ENCODE data around the gene PDPK1.
"Not testable (repeated sequence)": the region's sequence is repeated elsewhere in the genome, so short reads cannot be mapped to it uniquely, and the experiment has no call there.

Gene PDPK1

GRCh38 chr16:2550283-2550878 is 12.6 kb downstream of the PDPK1 start:
- not testable (repeated sequence) for H3K23ac ChIP-seq (ENCODE audit: low read length in 2 of 2); H3K4me3 ChIP-seq (ENCODE audit: insufficient read depth in 1 of 2, low read depth in 1 of 2, low read length in 2 of 2); H2AFZ ChIP-seq (ENCODE audit: low read depth, low read length); H3K36me3 ChIP-seq (ENCODE audit: control insufficient read depth in 1 of 2, insufficient read depth in 2 of 2, low read depth in 1 of 2, low read length in 2 of 2); H2AK5ac ChIP-seq (ENCODE audit: low read length, severe bottlenecking); H3K4me2 ChIP-seq (ENCODE audit: low read length, poor library complexity, severe bottlenecking); H4K91ac ChIP-seq (ENCODE audit: low read length); H3K18ac ChIP-seq (ENCODE audit: low read depth in 1 of 2, low read length in 2 of 2); H3K9ac ChIP-seq (ENCODE audit: low read length); H3K9me3 ChIP-seq (ENCODE audit: control insufficient read depth, low read length); H2BK12ac ChIP-seq (ENCODE audit: low read length in 2 of 2); H2BK5ac ChIP-seq (ENCODE audit: low read depth, low read length, poor library complexity, severe bottlenecking); H4K8ac ChIP-seq (ENCODE audit: low read length); H3K79me1 ChIP-seq (replicated peaks; ENCODE audit: low read length, poor library complexity, severe bottlenecking); H3K14ac ChIP-seq (ENCODE audit: low read length in 2 of 2); H2BK15ac ChIP-seq (ENCODE audit: low read depth, poor library complexity, severe bottlenecking); H3K4ac ChIP-seq (ENCODE audit: low read depth in 1 of 2, low read length in 2 of 2); H3K27ac ChIP-seq (ENCODE audit: low read length, poor library complexity, severe bottlenecking); H3K4me1 ChIP-seq (ENCODE audit: control insufficient read depth, insufficient read depth, low read depth, low read length); H2BK120ac ChIP-seq (ENCODE audit: low read depth, low read length); DNase-seq; H3K27me3 ChIP-seq (ENCODE audit: control insufficient read depth in 1 of 2, insufficient read depth in 1 of 2, low read length in 2 of 2)
- no CpG with 5 or more reads among the region's 14 CpGs for WGBS

- not testable (repeated sequence) for H3K14ac ChIP-seq (ENCODE audit: low read length in 2 of 2); H3K27ac ChIP-seq (ENCODE audit: low read length, poor library complexity, severe bottlenecking); H2AK5ac ChIP-seq (ENCODE audit: low read length, severe bottlenecking); H2BK15ac ChIP-seq (ENCODE audit: low read depth, poor library complexity, severe bottlenecking); H3K4ac ChIP-seq (ENCODE audit: low read depth in 1 of 2, low read length in 2 of 2); H2BK120ac ChIP-seq (ENCODE audit: low read depth, low read length); H4K91ac ChIP-seq (ENCODE audit: low read length); H3K9ac ChIP-seq (ENCODE audit: low read length); H3K9me3 ChIP-seq (ENCODE audit: control insufficient read depth, low read length); H2BK5ac ChIP-seq (ENCODE audit: low read depth, low read length, poor library complexity, severe bottlenecking); H3K27me3 ChIP-seq (ENCODE audit: control insufficient read depth in 1 of 2, insufficient read depth in 1 of 2, low read length in 2 of 2); H3K18ac ChIP-seq (ENCODE audit: low read depth in 1 of 2, low read length in 2 of 2); H2AFZ ChIP-seq (ENCODE audit: low read depth, low read length); H3K79me1 ChIP-seq (replicated peaks; ENCODE audit: low read length, poor library complexity, severe bottlenecking); H3K4me2 ChIP-seq (ENCODE audit: low read length, poor library complexity, severe bottlenecking); H4K8ac ChIP-seq (ENCODE audit: low read length); H3K4me3 ChIP-seq (ENCODE audit: insufficient read depth in 1 of 2, low read depth in 1 of 2, low read length in 2 of 2); H3K4me1 ChIP-seq (ENCODE audit: control insufficient read depth, insufficient read depth, low read depth, low read length); H2BK12ac ChIP-seq (ENCODE audit: low read length in 2 of 2); H3K36me3 ChIP-seq (ENCODE audit: control insufficient read depth in 1 of 2, insufficient read depth in 2 of 2, low read depth in 1 of 2, low read length in 2 of 2); H3K23ac ChIP-seq (ENCODE audit: low read length in 2 of 2)
- peak; percentile 27 for DNase-seq
- WGBS, result 50% methylated on average over 11 of the region's 17 CpGs
These were observed 13.6 kb downstream of the PDPK1 start for GRCh38 chr16:2551420-2551889.

- H3K4me1 ChIP-seq (ENCODE audit: control insufficient read depth, insufficient read depth, low read depth, low read length); H2AFZ ChIP-seq (ENCODE audit: low read depth, low read length); H3K4me2 ChIP-seq (ENCODE audit: low read length, poor library complexity, severe bottlenecking): not testable (repeated sequence)
These were observed 17.0 kb downstream of the PDPK1 start for GRCh38 chr16:2554709-2555425.

GRCh38 chr16:2557150-2557549 is 19.3 kb downstream of the PDPK1 start:
- not testable (repeated sequence) for H2BK120ac ChIP-seq (ENCODE audit: low read depth, low read length); H2AFZ ChIP-seq (ENCODE audit: low read depth, low read length); H2BK12ac ChIP-seq (ENCODE audit: low read length in 2 of 2); H3K9me3 ChIP-seq (ENCODE audit: control insufficient read depth, low read length); H3K18ac ChIP-seq (ENCODE audit: low read depth in 1 of 2, low read length in 2 of 2); H3K36me3 ChIP-seq (ENCODE audit: control insufficient read depth in 1 of 2, insufficient read depth in 2 of 2, low read depth in 1 of 2, low read length in 2 of 2); H4K91ac ChIP-seq (ENCODE audit: low read length); H3K4me2 ChIP-seq (ENCODE audit: low read length, poor library complexity, severe bottlenecking); H3K27me3 ChIP-seq (ENCODE audit: control insufficient read depth in 1 of 2, insufficient read depth in 1 of 2, low read length in 2 of 2); H2BK5ac ChIP-seq (ENCODE audit: low read depth, low read length, poor library complexity, severe bottlenecking); H3K4me1 ChIP-seq (ENCODE audit: control insufficient read depth, insufficient read depth, low read depth, low read length); H3K4ac ChIP-seq (ENCODE audit: low read depth in 1 of 2, low read length in 2 of 2); H3K9ac ChIP-seq (ENCODE audit: low read length); H3K14ac ChIP-seq (ENCODE audit: low read length in 2 of 2); H2BK15ac ChIP-seq (ENCODE audit: low read depth, poor library complexity, severe bottlenecking); H3K79me1 ChIP-seq (replicated peaks; ENCODE audit: low read length, poor library complexity, severe bottlenecking); H4K8ac ChIP-seq (ENCODE audit: low read length); H3K27ac ChIP-seq (ENCODE audit: low read length, poor library complexity, severe bottlenecking); DNase-seq; H3K23ac ChIP-seq (ENCODE audit: low read length in 2 of 2); H3K4me3 ChIP-seq (ENCODE audit: insufficient read depth in 1 of 2, low read depth in 1 of 2, low read length in 2 of 2); H2AK5ac ChIP-seq (ENCODE audit: low read length, severe bottlenecking)
- no CpG with 5 or more reads among the region's 15 CpGs for WGBS

More at GRCh38 chr16:2554709-2555425, 17.0 kb downstream of the PDPK1 start:
- not testable (repeated sequence) for H3K14ac ChIP-seq (ENCODE audit: low read length in 2 of 2); H3K4me3 ChIP-seq (ENCODE audit: insufficient read depth in 1 of 2, low read depth in 1 of 2, low read length in 2 of 2); DNase-seq; H2BK5ac ChIP-seq (ENCODE audit: low read depth, low read length, poor library complexity, severe bottlenecking); H2BK12ac ChIP-seq (ENCODE audit: low read length in 2 of 2); H4K8ac ChIP-seq (ENCODE audit: low read length); H4K91ac ChIP-seq (ENCODE audit: low read length); H3K23ac ChIP-seq (ENCODE audit: low read length in 2 of 2); H2BK120ac ChIP-seq (ENCODE audit: low read depth, low read length); H3K4ac ChIP-seq (ENCODE audit: low read depth in 1 of 2, low read length in 2 of 2); H3K27ac ChIP-seq (ENCODE audit: low read length, poor library complexity, severe bottlenecking); H3K27me3 ChIP-seq (ENCODE audit: control insufficient read depth in 1 of 2, insufficient read depth in 1 of 2, low read length in 2 of 2); H2BK15ac ChIP-seq (ENCODE audit: low read depth, poor library complexity, severe bottlenecking); H3K9ac ChIP-seq (ENCODE audit: low read length); H3K36me3 ChIP-seq (ENCODE audit: control insufficient read depth in 1 of 2, insufficient read depth in 2 of 2, low read depth in 1 of 2, low read length in 2 of 2); H3K79me1 ChIP-seq (replicated peaks; ENCODE audit: low read length, poor library complexity, severe bottlenecking); H2AK5ac ChIP-seq (ENCODE audit: low read length, severe bottlenecking); H3K9me3 ChIP-seq (ENCODE audit: control insufficient read depth, low read length); H3K18ac ChIP-seq (ENCODE audit: low read depth in 1 of 2, low read length in 2 of 2)
- no CpG with 5 or more reads among the region's 13 CpGs for WGBS
